GM08714 (cell line): ENCODE data around the gene ITK.
A peak's percentile ranks its signal among the peaks of the same experiment; 100 is the strongest.

Source experiments
- H3K4me3 ChIP-seq: fragments of 200-500 bp; sonication (Bioruptor generic); 2 replicates; pipeline ENCODE4 v1.5.1; 2014; ENCODE audit warnings: mild to moderate bottlenecking, low read length, inconsistent platforms
- ZNF274 ChIP-seq: IDR thresholded peaks from 2 replicates; pipeline ENCODE4 v1.6.1; 2012; ENCODE audit warnings: mild to moderate bottlenecking, low read depth, low read length

ITK gene

DNA sequence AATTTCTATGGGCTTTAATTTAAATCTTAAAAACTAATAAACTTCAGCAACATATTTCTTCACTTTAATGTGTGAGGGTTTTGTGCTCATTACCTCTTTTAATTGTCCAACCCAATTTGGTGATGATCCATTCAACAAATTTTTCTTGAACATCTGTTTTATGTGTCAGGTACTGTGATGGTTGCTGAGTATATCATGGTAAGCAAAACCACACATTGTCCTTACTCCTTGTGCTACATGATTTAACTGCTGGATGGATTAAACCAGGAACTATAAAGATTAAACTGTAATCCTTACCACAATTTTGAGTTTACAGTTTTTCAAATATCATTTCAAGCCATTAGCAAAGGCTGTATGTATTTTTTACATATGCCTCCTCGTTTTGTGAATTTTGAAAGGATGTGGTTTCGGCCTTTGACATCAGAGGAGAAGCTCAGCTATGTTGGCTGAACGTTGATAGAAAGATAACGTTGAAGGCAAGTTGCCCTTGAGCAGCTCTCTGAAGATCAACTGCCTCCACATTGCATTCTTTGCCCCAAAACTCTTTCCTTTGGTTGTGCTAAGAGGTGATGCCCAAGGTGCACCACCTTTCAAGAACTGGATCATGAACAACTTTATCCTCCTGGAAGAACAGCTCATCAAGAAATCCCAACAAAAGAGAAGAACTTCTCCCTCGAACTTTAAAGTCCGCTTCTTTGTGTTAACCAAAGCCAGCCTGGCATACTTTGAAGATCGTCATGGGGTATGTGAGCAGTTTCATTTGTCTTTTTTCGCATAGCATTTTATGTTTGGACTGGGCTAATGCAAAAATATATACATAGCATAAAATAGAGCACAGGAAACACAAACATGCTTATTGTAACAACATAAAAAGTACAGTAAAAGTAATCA, at the start of gene ITK:
Gene ITK (plus strand): TSS at position 467 of the 891 bp plus-strand sequence. CDS start 138 bp downstream, at position 605.
- TF ChIP-seq ZNF274: no peak

DNA sequence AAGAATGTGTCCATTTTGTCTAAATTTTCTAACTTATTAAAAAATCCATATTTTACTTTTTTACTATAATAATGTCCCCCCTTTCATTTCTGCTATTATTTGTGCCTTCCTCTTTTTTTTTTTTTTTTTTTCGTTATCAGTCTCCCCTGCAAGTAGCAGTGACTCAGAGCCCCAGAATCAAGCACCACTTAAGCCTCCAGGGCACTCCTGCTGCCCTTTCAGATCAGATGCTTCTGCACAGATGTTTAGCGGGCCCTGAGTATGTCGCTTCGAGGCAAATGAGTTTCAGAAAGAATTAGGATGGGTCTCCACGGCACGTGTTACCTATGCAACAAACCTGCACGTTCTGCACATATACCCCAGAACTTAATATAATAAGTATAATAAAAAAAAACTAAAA, 49.7 kb upstream of the ITK start:
- no peak overlapping the region for H3K4me3 ChIP-seq
- no peak for TF ChIP-seq ZNF274

More for the DNA sequence above, at the start of gene ITK:
- no peak within 1 kb of the TSS for H3K4me3 ChIP-seq

DNA sequence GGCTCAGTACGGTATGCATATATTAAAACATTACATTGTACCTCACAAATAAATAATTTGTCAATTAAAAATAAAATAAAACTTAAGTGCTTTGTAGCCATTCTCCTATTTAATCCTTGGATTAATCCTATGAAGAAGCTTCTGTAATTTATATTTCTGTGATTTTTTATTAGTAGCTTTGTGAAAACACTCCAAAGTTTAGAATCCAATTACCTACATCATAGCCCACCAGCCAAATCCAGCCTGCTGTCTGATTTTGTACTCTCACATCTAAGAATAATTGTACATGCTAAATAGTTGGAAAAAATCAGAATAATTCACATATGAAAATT, 48.4 kb upstream of the ITK start:
- no peak overlapping the region for H3K4me3 ChIP-seq

DNA sequence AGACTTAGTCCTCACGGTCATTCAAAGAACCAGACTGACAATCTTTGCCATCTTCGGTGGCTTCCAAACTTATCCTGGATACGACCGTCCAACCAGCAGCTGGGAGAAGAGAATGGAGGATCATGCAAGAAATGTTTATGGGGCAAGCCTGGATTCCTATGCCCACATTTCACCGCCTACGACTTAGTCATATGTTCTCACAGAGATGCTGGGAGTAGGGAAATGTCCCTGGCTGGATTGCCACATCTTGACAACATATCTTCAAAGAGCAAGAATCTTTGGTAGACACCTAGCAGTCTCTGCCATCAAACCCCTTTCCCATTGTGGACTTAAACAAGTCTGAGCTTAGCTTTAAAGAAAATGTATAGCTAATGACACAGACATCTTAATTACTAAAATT, 42.9 kb upstream of the ITK start:
- no peak for TF ChIP-seq ZNF274
- no peak overlapping the region for H3K4me3 ChIP-seq

More for the DNA sequence above, 48.4 kb upstream of the ITK start:
- no peak for TF ChIP-seq ZNF274

DNA sequence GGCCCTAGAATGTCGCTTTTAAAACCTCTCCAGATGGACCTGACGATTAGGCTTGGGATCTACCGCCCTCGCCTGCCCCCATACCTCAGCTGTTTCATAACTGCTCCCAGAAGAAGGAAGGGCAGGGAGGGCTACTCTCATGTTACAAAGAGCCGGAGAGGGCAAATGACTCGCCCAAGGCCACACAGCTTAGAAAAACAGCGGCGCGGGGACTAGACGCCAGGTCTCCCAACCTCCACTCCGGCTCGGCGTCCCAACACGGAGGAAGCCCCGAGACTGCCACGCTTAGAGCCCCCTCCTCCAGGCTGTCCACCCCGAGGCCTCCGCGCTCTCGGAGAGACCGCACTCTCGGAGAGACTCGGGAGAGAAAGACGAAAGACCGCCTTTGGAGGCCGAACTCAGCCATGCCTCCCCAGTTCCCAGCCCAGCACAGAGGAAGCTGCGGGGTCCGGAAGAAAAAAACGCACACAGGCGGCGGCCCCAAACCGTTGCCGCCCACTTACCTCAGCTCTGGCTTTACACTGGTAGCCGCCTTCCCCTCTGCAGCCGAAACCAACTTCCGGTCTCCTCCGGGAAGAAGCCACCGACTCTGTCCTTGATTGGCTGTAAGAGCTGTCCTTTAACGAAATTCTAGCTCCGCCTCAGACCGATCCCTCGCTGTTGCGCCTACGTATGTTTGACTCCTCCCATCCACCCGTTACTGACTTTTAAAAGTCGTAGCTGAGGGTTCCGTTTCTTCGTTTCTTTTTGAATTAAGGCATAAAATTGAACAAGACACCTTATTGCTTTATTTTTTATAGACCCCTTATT, 38.1 kb upstream of the ITK start, which contains the start of gene MED7:
Gene MED7 (minus strand): TSS at position 549 of the 810 bp plus-strand sequence. CDS start 3,434 bp downstream, outside the sequence.
- no peak for TF ChIP-seq ZNF274
- peak within 1 kb of the TSS; percentile 84 for H3K4me3 ChIP-seq

DNA sequence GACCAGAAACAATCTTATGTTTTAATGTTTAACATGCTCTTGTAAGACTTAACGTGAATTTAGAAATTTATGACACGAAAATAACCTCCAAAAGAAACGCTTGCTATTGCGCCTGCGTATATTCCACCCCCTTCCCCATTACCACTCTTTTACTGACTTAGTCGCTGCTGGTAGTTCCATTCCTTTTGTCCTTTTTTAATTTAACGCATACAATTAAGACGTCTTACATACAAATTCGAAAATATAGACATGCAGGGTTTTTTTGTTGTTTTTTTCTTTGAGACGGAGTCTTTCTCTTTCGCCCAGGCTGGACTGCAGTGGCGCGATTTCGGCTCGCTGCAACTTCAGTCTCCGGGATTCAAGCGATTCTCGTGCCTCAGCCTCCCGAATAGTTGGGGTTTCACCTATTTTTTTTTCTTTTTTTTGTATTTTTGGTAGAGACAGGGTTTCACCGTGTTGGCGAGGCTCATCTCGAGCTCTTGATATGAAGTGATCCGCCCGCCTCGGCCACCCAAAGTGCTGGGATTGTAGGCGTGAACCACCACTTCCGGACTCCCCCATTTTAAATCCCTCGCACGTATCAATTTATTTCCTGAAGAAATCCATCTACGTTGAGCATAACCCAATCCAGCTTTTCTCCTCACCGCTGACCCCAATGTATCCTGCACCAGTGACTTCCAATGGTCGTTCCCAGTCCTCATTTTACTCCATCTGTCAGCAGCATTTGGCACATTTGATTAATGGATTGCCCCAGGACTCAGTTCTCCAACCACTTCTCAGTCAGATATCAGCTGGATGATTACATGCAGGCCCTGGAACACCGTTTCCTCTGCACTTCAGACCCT, 37.3 kb upstream of the ITK start:
- no peak for TF ChIP-seq ZNF274
- H3K4me3 ChIP-seq: peak overlapping the region; percentile 84

DNA sequence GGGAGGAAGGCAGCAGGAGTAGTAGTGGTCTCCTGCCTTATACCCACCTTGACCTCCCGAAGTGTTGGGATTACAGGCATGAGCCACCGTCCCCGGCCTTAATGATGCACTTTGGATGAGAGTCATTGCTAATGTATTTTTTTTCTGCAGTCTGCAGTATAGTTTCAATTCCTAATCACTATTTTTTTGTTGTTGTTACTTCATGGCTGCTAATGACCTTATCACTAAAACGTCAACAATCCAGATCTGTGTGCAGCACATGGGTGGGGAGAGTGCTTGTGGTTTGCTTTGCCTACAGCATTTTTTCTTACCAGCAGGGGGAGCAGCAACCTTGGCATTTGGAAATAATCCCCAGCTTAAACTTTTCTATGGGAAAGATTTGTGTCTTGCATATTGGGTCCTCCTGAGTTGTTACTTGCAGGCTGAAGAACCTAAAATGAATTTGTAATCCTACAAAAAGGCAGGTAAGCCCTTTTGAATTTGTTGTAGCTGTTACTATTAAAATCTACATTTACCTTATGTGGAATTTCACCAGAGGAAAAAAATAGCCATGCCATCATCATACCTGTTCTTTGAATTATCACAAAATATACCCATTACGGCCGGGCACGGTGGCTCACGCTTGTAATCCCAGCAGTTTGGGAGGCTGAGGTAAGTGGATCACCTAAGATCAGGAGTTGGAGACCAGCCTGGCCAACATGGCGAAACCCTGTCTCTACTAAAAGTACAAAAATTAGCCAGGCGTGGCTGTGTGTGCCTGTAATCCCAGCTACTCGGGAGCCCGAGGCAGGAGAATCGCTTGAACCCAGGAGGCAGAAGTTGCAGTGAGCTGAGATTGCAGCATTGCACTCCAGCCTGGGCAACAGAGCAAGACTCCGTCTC, 31.7 kb upstream of the ITK start:
- H3K4me3 ChIP-seq: no peak overlapping the region
- no peak for TF ChIP-seq ZNF274

DNA sequence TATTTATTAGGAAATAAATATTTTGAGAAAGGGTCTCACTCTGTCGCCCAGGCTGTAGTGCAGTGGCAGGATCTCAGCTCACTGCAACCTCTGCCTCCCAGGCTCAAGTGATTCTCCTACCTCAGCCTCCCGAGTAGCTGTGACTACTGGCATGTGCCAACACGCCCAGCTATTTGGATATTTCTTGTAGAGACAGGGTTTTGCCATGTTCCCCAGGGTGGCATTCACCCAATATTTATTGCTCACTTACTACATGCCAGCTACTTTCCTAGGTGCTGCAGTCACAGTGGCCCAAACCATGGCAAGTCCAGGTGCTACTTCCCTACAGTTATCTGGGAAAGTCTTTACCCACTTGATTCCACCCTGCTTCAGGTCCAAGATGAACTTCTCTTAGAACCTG, 29.6 kb upstream of the ITK start:
- no peak for TF ChIP-seq ZNF274

DNA sequence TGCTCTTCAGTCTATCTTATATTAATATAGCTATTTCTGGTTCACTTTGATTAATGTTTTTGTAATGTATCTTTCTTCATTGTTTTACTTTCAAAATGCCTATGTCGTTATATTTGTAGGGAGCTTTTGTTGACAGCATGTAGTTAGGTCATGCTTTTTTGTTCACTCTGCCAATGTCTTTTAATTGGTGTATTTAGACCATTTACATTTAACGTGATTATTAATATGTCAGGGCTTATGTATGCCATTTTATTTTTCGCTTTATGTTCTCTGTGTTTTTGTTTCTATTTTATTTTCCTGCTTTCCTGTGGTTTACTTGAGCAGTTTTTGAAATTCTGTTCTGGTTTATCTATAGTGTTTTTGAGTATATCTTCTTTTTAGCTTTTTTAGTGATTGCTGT, 25.3 kb upstream of the ITK start:
- H3K4me3 ChIP-seq: no peak overlapping the region
- no peak for TF ChIP-seq ZNF274

More for the DNA sequence above, 29.6 kb upstream of the ITK start:
- no peak overlapping the region for H3K4me3 ChIP-seq

DNA sequence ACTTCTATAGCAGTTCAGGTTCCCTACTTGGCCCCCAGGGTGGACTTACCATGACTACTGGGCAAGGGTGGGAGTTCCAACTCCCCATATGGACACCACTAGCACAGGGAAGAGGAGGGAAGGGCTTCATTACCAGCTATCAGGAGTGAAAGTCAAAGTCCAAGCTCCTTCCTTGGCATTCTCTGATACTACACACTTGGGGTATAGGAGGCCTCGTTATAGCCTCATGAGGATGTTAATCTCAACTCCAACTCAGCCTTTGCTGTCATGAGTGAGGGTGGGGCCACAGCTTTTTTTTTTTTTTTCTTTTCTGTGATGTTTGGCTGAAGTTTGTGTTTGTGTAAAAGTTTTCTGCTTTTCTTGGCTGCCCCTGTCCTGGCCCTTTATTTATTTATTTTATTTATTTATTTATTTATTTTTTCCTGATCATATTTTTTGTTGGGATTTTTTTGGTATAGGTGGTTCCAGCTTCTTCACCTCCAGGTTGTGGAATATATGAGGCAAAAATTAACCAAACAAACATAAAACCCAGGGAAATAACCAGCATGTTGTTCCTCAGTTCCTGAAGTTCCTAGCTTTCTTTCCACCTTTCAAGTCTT, 23.2 kb upstream of the ITK start:
- no peak overlapping the region for H3K4me3 ChIP-seq
- TF ChIP-seq ZNF274: no peak

DNA sequence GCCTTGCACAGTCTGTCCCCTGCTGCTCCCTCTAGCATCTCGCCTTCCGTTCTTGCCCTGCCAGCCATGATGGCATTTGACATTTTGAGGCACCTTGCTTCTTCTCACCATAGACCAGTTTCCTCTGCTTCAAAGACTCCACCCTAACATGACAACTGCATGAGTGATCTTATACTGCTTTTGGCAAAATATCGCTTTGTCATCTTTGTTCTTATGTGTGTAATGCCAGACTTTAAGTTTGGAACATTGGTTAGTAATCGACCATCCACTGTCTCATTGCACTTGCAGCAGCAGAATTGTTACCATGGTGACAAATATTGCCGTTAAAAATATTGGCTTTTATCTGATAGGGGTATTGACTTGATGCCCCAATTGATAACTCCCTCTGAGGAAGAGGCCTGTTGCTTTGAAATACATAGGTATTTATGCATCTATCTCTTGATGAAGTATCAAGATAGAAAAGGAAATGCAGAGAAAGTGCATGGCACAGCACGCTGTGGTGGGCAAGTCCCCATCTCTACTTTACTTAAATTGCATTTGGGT, 21.4 kb upstream of the ITK start:
- H3K4me3 ChIP-seq: no peak overlapping the region
- TF ChIP-seq ZNF274: no peak

DNA sequence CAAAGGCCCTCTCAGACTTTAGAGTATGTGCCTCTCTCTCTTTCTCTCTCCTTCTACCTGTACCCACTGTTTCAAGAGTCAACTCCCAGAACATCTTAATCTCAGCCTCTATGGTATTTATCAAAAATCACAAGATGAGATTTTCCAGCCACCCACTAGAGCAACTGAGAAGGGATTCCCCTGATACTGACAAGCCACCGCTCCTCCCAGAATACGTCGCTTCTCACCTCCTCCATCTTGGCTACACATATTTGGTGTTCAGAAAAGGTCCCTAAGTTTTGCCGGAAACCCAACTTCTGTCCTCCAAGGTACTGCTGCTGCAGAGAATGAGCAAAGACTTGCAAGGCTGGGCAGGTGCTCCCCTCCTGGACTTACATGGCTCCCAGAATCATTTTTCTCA, 20.6 kb upstream of the ITK start:
- TF ChIP-seq ZNF274: no peak
- no peak overlapping the region for H3K4me3 ChIP-seq
